IMR-90 (cell line): ENCODE results near the gene PPDPF. TPM values are rescaled to one million over a fixed set of nuclear protein-coding genes. Genes with fewer than 3 reads are reported as not detected.

Experiments
- ATAC-seq: fragments of 200-7000 bp; cut with Tn5 transposase; 2 replicates; pipeline ENCODE4 v1.9.1; 2020; ENCODE audit warnings: low read depth, mild to moderate bottlenecking, moderate library complexity
- BruUV-seq: library from RNA; stranded (reverse); fragments of 400-500 nt; replicated peaks from 2 replicates; lab custom pipeline; 2021; lab: Mats Ljungman, UMichigan
- CTCF ChIA-PET: fragments of 300-600 bp; formaldehyde crosslinking; extraction: SDS; loops from one replicate; lab custom pipeline; 2021; ENCODE audit warnings: antibody characterized with exemption; lab: Yijun Ruan, JAX
- POLR2A ChIA-PET: fragments of 300-600 bp; sonication (Branson Sonifier 250); formaldehyde crosslinking; loops from one replicate; lab custom pipeline; 2022; ENCODE audit warnings: antibody characterized with exemption; ENCODE audit not compliant: unreplicated experiment; lab: Charles Lee
- DNase-seq: peaks from one replicate; pipeline ENCODE4 v3.0.0; 2013
- H2AFZ ChIP-seq: replicated peaks from 2 replicates; pipeline ENCODE3; 2013; ENCODE audit warnings: low read length, mild to moderate bottlenecking; ENCODE audit not compliant: poor library complexity
- H2AK5ac ChIP-seq: 2 replicates; pipeline ENCODE4 v1.6.1; 2013; ENCODE audit warnings: low read depth, low read length, inconsistent platforms
- H2AK9ac ChIP-seq: replicated peaks from 2 replicates; pipeline ENCODE3; 2013; ENCODE audit warnings: mild to moderate bottlenecking, low read depth, low read length, moderate library complexity; ENCODE audit not compliant: poor library complexity
- H2BK120ac ChIP-seq: 2 replicates; pipeline ENCODE4 v1.6.1; 2013; ENCODE audit warnings: low read depth, low read length, inconsistent platforms
- H2BK15ac ChIP-seq: 3 replicates; pipeline ENCODE4 v1.6.1; 2013; ENCODE audit warnings: low read depth, low read length, inconsistent platforms
- H2BK20ac ChIP-seq: 2 replicates; pipeline ENCODE4 v1.6.1; 2013; ENCODE audit warnings: low read depth, mild to moderate bottlenecking, inconsistent platforms, low read length, moderate library complexity
- H2BK5ac ChIP-seq: 2 replicates; pipeline ENCODE4 v1.6.1; 2013; ENCODE audit warnings: mild to moderate bottlenecking, low read depth, low read length, inconsistent platforms; ENCODE audit not compliant: poor library complexity, severe bottlenecking
- H3K14ac ChIP-seq: replicated peaks from 2 replicates; pipeline ENCODE4 v1.6.1; 2013; ENCODE audit warnings: low read depth, low read length, inconsistent platforms
- H3K18ac ChIP-seq: 2 replicates; pipeline ENCODE4 v1.6.1; 2013; ENCODE audit warnings: low read depth, low read length, control low read depth
- H3K23ac ChIP-seq: 2 replicates; pipeline ENCODE4 v1.6.1; 2013; ENCODE audit warnings: low read depth, low read length, inconsistent platforms
- H3K27ac ChIP-seq: 2 replicates; pipeline ENCODE4 v1.5.1; 2013; ENCODE audit warnings: mild to moderate bottlenecking, control low read depth, low read length; ENCODE audit not compliant: insufficient read depth
- H3K27me3 ChIP-seq: 2 replicates; pipeline ENCODE4 v1.6.1; 2013; ENCODE audit warnings: low read length; ENCODE audit not compliant: control insufficient read depth, insufficient read depth
- H3K36me3 ChIP-seq: 2 replicates; pipeline ENCODE4 v1.6.1; 2013; ENCODE audit warnings: low read length, mixed read lengths; ENCODE audit not compliant: control insufficient read depth, insufficient read depth
- H3K4ac ChIP-seq: 2 replicates; pipeline ENCODE4 v1.6.1; 2013; ENCODE audit warnings: low read depth, low read length, inconsistent platforms
- H3K4me1 ChIP-seq: 2 replicates; pipeline ENCODE4 v1.6.1; 2013; ENCODE audit warnings: low read length, mixed read lengths; ENCODE audit not compliant: control insufficient read depth, insufficient read depth
- H3K4me2 ChIP-seq: 2 replicates; pipeline ENCODE4 v1.6.1; 2013; ENCODE audit warnings: low read depth, mild to moderate bottlenecking, control low read depth, low read length, moderate library complexity
- H3K4me3 ChIP-seq: 2 replicates; pipeline ENCODE4 v1.5.1; 2013; ENCODE audit warnings: low read depth, mild to moderate bottlenecking, control low read depth, low read length, moderate library complexity; ENCODE audit not compliant: insufficient read depth
- H3K56ac ChIP-seq: 2 replicates; pipeline ENCODE4 v1.6.1; 2013; ENCODE audit warnings: low read length, inconsistent platforms; ENCODE audit not compliant: insufficient read depth; ENCODE audit errors: extremely low read depth
- H3K79me1 ChIP-seq, 2 experiments: 2 replicates each; pipeline ENCODE4 v1.6.1; 2013; ENCODE audit warnings: low read length in 2 of 2, inconsistent platforms in 1 of 2, low read depth in 1 of 2
- H3K9ac ChIP-seq: 2 replicates; pipeline ENCODE4 v1.6.1; 2013; ENCODE audit warnings: low read depth, low read length, control low read depth
- H3K9me1 ChIP-seq: 2 replicates; pipeline ENCODE4 v1.6.1; 2013; ENCODE audit warnings: low read length, inconsistent platforms; ENCODE audit not compliant: insufficient read depth
- H3K9me3 ChIP-seq: 2 replicates; pipeline ENCODE4 v1.6.1; 2013; ENCODE audit warnings: low read length; ENCODE audit not compliant: control insufficient read depth, insufficient read depth
- H4K20me1 ChIP-seq: 2 replicates; pipeline ENCODE4 v1.6.1; 2013; ENCODE audit warnings: low read length, inconsistent platforms; ENCODE audit not compliant: insufficient read depth
- H4K5ac ChIP-seq: 2 replicates; pipeline ENCODE4 v1.6.1; 2013; ENCODE audit warnings: mild to moderate bottlenecking, low read depth, low read length, control low read depth
- H4K8ac ChIP-seq, 2 experiments: 2 replicates each; pipeline ENCODE4 v1.6.1; 2013; ENCODE audit warnings: low read depth in 2 of 2, low read length in 2 of 2, control low read depth in 1 of 2, inconsistent platforms in 1 of 2
- H4K91ac ChIP-seq: 2 replicates; pipeline ENCODE4 v1.6.1; 2013; ENCODE audit warnings: low read depth, low read length, inconsistent platforms; ENCODE audit not compliant: insufficient read depth
- BHLHE40 ChIP-seq: fragments of 150-350 bp; IDR thresholded peaks from 2 replicates; pipeline ENCODE4 v1.6.1; 2016; ENCODE audit warnings: mild to moderate bottlenecking, low read depth, low read length
- CHD1 ChIP-seq: IDR thresholded peaks from 2 replicates; pipeline ENCODE4 v1.6.1; 2012; ENCODE audit warnings: low read depth, low read length, improper control_type of control experiment
- CTCF ChIP-seq: conservative IDR thresholded peaks from 2 replicates; pipeline ENCODE4 v1.5.1; 2012; ENCODE audit warnings: mild to moderate bottlenecking, low read depth, low read length, improper control_type of control experiment
- ELK1 ChIP-seq: fragments of 150-350 bp; IDR thresholded peaks from 2 replicates; pipeline ENCODE4 v1.6.1; 2016; ENCODE audit warnings: low read depth, mild to moderate bottlenecking, low read length, moderate library complexity, borderline replicate concordance
- FOS ChIP-seq: fragments of 150-350 bp; IDR thresholded peaks from 2 replicates; pipeline ENCODE4 v1.6.1; 2016; ENCODE audit warnings: low read depth, low read length
- MAFK ChIP-seq: IDR thresholded peaks from 2 replicates; pipeline ENCODE4 v1.6.1; 2012; ENCODE audit warnings: low read depth, low read length, improper control_type of control experiment
- MXI1 ChIP-seq: IDR thresholded peaks from 2 replicates; pipeline ENCODE4 v1.6.1; 2012; ENCODE audit warnings: low read depth, mild to moderate bottlenecking, low read length, moderate library complexity, borderline replicate concordance
- NFE2L2 ChIP-seq: fragments of 150-350 bp; IDR thresholded peaks from 2 replicates; pipeline ENCODE4 v1.6.1; 2016; ENCODE audit warnings: low read depth, mild to moderate bottlenecking, low read length
- RCOR1 ChIP-seq: IDR thresholded peaks from 2 replicates; pipeline ENCODE4 v1.6.1; 2012; ENCODE audit warnings: mild to moderate bottlenecking, low read length, improper control_type of control experiment; ENCODE audit not compliant: insufficient replicate concordance
- SMC3 ChIP-seq: fragments of 150-350 bp; IDR thresholded peaks from 2 replicates; pipeline ENCODE4 v1.6.1; 2016; ENCODE audit warnings: low read depth, mild to moderate bottlenecking, antibody characterized with exemption, low read length, moderate library complexity
- WGBS, 2 experiments: methylation state at CpG; one replicate each; pipeline versions ENCODE4 v1.1.5 to v1.1.7; 2013; ENCODE audit warnings: missing lambda C conversion rate in 2 of 2; ENCODE audit not compliant: insufficient read length in 1 of 2; ENCODE audit errors: extremely low coverage in 2 of 2; 5-methylcytosine and 5-hydroxymethylcytosine counted together
- dilution Hi-C: fragments of 300-500 bp; cut with HindIII; formaldehyde crosslinking; loops from one replicate; pipeline ENCODE4 v1.14.3; 2018; ENCODE audit warnings: low sequenced_read_pairs; ENCODE audit not compliant: unreplicated experiment
- in situ Hi-C: fragments of 300-500 bp; cut with MboI; formaldehyde crosslinking; loops from 3 replicates; pipeline ENCODE4 v1.14.3; 2019; ENCODE audit warnings: low sequenced_read_pairs, inconsistent platforms, mixed read lengths
- intact Hi-C: fragments of 100-400 bp; cut with micrococcal nuclease; formaldehyde crosslinking; loops from 2 replicates; pipeline ENCODE4 v1.10.0; 2022
- polyA plus RNA-seq, 3 experiments: library from polyadenylated mRNA; depleted of rRNA; stranded (reverse); fragments of >200 nt; gene quantifications; 2 replicates each; pipeline ENCODE4 v1.2.3, GENCODE V29; 2012; ENCODE audit warnings: low replicate concordance in 1 of 3
- total RNA-seq: library from RNA; depleted of rRNA; stranded (reverse); fragments of >200 nt; gene quantifications from 2 replicates; pipeline ENCODE4 v1.2.3, GENCODE V29; 2012

The PPDPF gene
- total and polyA plus RNA-seq, 2 of the 4 experiments (the other 2 are of a cell fraction) = 12.9 to 171 TPM

- WGBS, 2 experiments = no CpG with 5 or more reads among the region's 11 CpGs
- Histone ChIP-seq H3K79me1 (no peaks in the 10 kb centered on the region), H3K9me1 (no peaks in the 10 kb centered on the region), H3K4me3 (no peak overlapping the region), H4K20me1 (no peaks in the 10 kb centered on the region; the same call in 1 of the 2 replicates), H3K56ac (no peak overlapping the region), H3K4me1 (no peaks in the 10 kb centered on the region), H3K36me3 (no peaks in the 10 kb centered on the region), H3K9me3 (no peaks in the 10 kb centered on the region), H2BK20ac (no peak overlapping the region), H3K9ac (no peak overlapping the region), H3K18ac (no peak overlapping the region), H3K4me2 (no peak overlapping the region), H2BK5ac (no peak overlapping the region), H2AFZ (no peak overlapping the region), H4K5ac (no peak overlapping the region), H2AK5ac (no peak overlapping the region), H3K14ac (no peak overlapping the region), H3K23ac (no peak overlapping the region), H3K27me3 (peaks cover 47% of the 10 kb centered on the region), H2AK9ac (no peak overlapping the region), H3K4ac (no peak overlapping the region), H3K27ac (no peak overlapping the region), H2BK15ac (no peak overlapping the region), H4K91ac (no peak overlapping the region), H4K8ac (no peak overlapping the region), H2BK120ac (no peak overlapping the region)
- dilution Hi-C loops (no loop called here), in situ Hi-C loops (no loop called here), intact Hi-C loops (no loop called here)
- ATAC-seq (no peak), DNase-seq (no peak)
- ChIA-PET POLR2A (no interaction called here), CTCF (interaction anchor here (1.4 kb wide), 1 partner anchor 14 kb away, joined by 5 read pairs; no protein-coding TSS in a partner anchor)
- BruUV-seq = no TSS peak
- TF ChIP-seq CHD1 (no peak), CTCF (no peak), ELK1 (no peak), MAFK (no peak), MXI1 (no peak), BHLHE40 (no peak), RCOR1 (no peak), SMC3 (no peak), NFE2L2 (no peak), FOS (no peak)
These were observed 38.5 kb upstream of the PPDPF start for GRCh38 chr20:63482021-63482587.
